ENCODE data around the gene ADH6.

ADH6 gene

GRCh38 chr4:99185581-99185980 is 33.5 kb downstream of the ADH6 start:
- Histone ChIP-seq H3K4me3 (ENCODE audit: low read length, poor library complexity, severe bottlenecking) (no peak overlapping the region), H3K4me1 (ENCODE audit: insufficient read depth, low read length, poor library complexity, severe bottlenecking) (no peaks in the 10 kb centered on the region), H3K9ac (ENCODE audit: low read depth, low read length, poor library complexity, severe bottlenecking) (no peak overlapping the region), H3K36me3 (ENCODE audit: insufficient read depth, low read length) (no peaks in the 10 kb centered on the region), H4K20me1 (ENCODE audit: insufficient read depth, low read length, poor library complexity, severe bottlenecking) (no peaks in the 10 kb centered on the region), H2AFZ (ENCODE audit: low read length) (no peak overlapping the region), H3K27me3 (ENCODE audit: insufficient read depth, low read length, poor library complexity, severe bottlenecking) (no peaks in the 10 kb centered on the region), H3K9me3 (ENCODE audit: insufficient read depth, low read depth, low read length) (peaks cover 5% of the 10 kb centered on the region; the same call in 1 of the 2 replicates), H3K4me2 (ENCODE audit: low read depth, low read length, poor library complexity, severe bottlenecking) (no peak overlapping the region), H3F3A (ENCODE audit: low read depth) (no peaks in the 10 kb centered on the region), H3K79me2 (ENCODE audit: insufficient read depth, low read length) (no peaks in the 10 kb centered on the region), H3K9me2 (replicated peaks; ENCODE audit: low read depth, low read length) (no peaks in the 10 kb centered on the region)
- TF ChIP-seq CTCF (conservative IDR thresholded peaks at IDR 0.05; ENCODE audit: low read length) (no peak), EZH2phosphoT487 (IDR thresholded peaks at IDR 0.05; ENCODE audit: borderline replicate concordance) (no peak)

GRCh38 chr4:99180382-99181070 is 38.5 kb downstream of the ADH6 start:
- H3K9ac ChIP-seq (ENCODE audit: low read depth, low read length, poor library complexity, severe bottlenecking) = no peak overlapping the region
- no peak for TF ChIP-seq CTCF (conservative IDR thresholded peaks at IDR 0.05; ENCODE audit: low read length)

GRCh38 chr4:99179626-99180025 is 39.4 kb downstream of the ADH6 start:
- Histone ChIP-seq H2AFZ (ENCODE audit: low read length) (no peak overlapping the region), H3F3A (ENCODE audit: low read depth) (no peaks in the 10 kb centered on the region), H3K9ac (ENCODE audit: low read depth, low read length, poor library complexity, severe bottlenecking) (no peak overlapping the region), H3K9me2 (replicated peaks; ENCODE audit: low read depth, low read length) (no peaks in the 10 kb centered on the region), H3K4me2 (ENCODE audit: low read depth, low read length, poor library complexity, severe bottlenecking) (no peak overlapping the region), H4K20me1 (ENCODE audit: insufficient read depth, low read length, poor library complexity, severe bottlenecking) (no peaks in the 10 kb centered on the region), H3K79me2 (ENCODE audit: insufficient read depth, low read length) (no peaks in the 10 kb centered on the region), H3K4me1 (ENCODE audit: insufficient read depth, low read length, poor library complexity, severe bottlenecking) (no peaks in the 10 kb centered on the region), H3K9me3 (ENCODE audit: insufficient read depth, low read depth, low read length) (no peaks in the 10 kb centered on the region), H3K4me3 (ENCODE audit: low read length, poor library complexity, severe bottlenecking) (no peak overlapping the region), H3K36me3 (ENCODE audit: insufficient read depth, low read length) (no peaks in the 10 kb centered on the region), H3K27me3 (ENCODE audit: insufficient read depth, low read length, poor library complexity, severe bottlenecking) (no peaks in the 10 kb centered on the region)
- TF ChIP-seq EZH2phosphoT487 (IDR thresholded peaks at IDR 0.05; ENCODE audit: borderline replicate concordance) (no peak), CTCF (conservative IDR thresholded peaks at IDR 0.05; ENCODE audit: low read length) (no peak)

More at GRCh38 chr4:99180382-99181070, 38.5 kb downstream of the ADH6 start:
- Histone ChIP-seq H3K4me2 (ENCODE audit: low read depth, low read length, poor library complexity, severe bottlenecking) (no peak overlapping the region), H3K9me2 (replicated peaks; ENCODE audit: low read depth, low read length) (no peaks in the 10 kb centered on the region), H3K9me3 (ENCODE audit: insufficient read depth, low read depth, low read length) (peaks cover under 1% of the 10 kb centered on the region; the same call in 1 of the 2 replicates), H3K79me2 (ENCODE audit: insufficient read depth, low read length) (no peaks in the 10 kb centered on the region), H3F3A (ENCODE audit: low read depth) (no peaks in the 10 kb centered on the region), H4K20me1 (ENCODE audit: insufficient read depth, low read length, poor library complexity, severe bottlenecking) (no peaks in the 10 kb centered on the region), H3K27me3 (ENCODE audit: insufficient read depth, low read length, poor library complexity, severe bottlenecking) (no peaks in the 10 kb centered on the region), H3K4me3 (ENCODE audit: low read length, poor library complexity, severe bottlenecking) (no peak overlapping the region), H2AFZ (ENCODE audit: low read length) (no peak overlapping the region), H3K4me1 (ENCODE audit: insufficient read depth, low read length, poor library complexity, severe bottlenecking) (no peaks in the 10 kb centered on the region), H3K36me3 (ENCODE audit: insufficient read depth, low read length) (no peaks in the 10 kb centered on the region)

Measured in Loucy (cell line).